Measurements from ENCODE around the gene OR56A1. TPM values are rescaled to one million over a fixed set of nuclear protein-coding genes. Genes with fewer than 3 reads are reported as not detected.

OR56A1 gene
- total RNA-seq, 1 experiment from 2014 or later, result not detected

DNA sequence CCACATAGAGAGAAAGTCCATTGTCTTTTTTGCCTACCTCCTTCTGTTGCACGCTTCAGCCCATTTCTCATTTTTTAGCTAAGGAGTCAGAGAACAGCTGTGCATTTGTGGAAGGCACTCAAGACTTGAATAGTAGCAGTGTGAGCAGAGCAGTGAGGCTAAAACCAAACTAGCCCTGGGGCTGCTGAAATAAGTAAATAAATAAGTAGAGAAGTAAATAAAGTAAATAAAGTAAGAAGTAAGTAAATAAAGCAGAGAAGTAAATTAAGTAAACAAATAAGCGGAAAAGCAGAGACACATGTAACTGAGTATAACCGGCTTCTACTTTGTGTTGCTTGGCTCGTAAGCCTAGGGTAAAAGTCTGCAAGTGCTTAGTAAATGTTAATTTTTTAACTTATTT lies 41.4 kb downstream of the OR56A1 start:
- TF ChIP-seq EZH2 (IDR thresholded peaks at IDR 0.05; ENCODE audit: low read depth), result no peak
- TF ChIP-seq, protein P1, sequence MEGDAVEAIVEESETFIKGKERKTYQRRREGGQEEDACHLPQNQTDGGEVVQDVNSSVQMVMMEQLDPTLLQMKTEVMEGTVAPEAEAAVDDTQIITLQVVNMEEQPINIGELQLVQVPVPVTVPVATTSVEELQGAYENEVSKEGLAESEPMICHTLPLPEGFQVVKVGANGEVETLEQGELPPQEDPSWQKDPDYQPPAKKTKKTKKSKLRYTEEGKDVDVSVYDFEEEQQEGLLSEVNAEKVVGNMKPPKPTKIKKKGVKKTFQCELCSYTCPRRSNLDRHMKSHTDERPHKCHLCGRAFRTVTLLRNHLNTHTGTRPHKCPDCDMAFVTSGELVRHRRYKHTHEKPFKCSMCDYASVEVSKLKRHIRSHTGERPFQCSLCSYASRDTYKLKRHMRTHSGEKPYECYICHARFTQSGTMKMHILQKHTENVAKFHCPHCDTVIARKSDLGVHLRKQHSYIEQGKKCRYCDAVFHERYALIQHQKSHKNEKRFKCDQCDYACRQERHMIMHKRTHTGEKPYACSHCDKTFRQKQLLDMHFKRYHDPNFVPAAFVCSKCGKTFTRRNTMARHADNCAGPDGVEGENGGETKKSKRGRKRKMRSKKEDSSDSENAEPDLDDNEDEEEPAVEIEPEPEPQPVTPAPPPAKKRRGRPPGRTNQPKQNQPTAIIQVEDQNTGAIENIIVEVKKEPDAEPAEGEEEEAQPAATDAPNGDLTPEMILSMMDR (conservative IDR thresholded peaks at IDR 0.05), result no peak
- Histone ChIP-seq H2AFZ (no peak overlapping the region), H3K27me3 (ENCODE audit: insufficient read depth, low read depth) (no peaks in the 10 kb centered on the region), H3K4me1 (replicated peaks; ENCODE audit: insufficient read depth) (no peaks in the 10 kb centered on the region), H3K4me2 (no peak overlapping the region), H3K9me3 (ENCODE audit: insufficient read depth, low read depth) (no peaks in the 10 kb centered on the region), H3K27ac (no peak overlapping the region), H3K36me3 (ENCODE audit: low read depth) (no peaks in the 10 kb centered on the region), H3F3A (ENCODE audit: insufficient read depth, low read depth) (no peaks in the 10 kb centered on the region), H3K9me2 (ENCODE audit: insufficient read depth) (no peaks in the 10 kb centered on the region), H3K4me3 (no peak overlapping the region), H4K20me1 (ENCODE audit: insufficient read depth) (no peaks in the 10 kb centered on the region), H3K79me2 (ENCODE audit: low read depth) (no peaks in the 10 kb centered on the region)
- ChIA-PET CTCF (no interaction called here), POLR2A (ENCODE audit: unreplicated experiment) (no interaction called here)
- intact Hi-C loops (cut with micrococcal nuclease; ENCODE audit: unreplicated experiment), result no loop called here
- no peak for DNase-seq
- BruUV-seq (replicated peaks), result no TSS peak

DNA sequence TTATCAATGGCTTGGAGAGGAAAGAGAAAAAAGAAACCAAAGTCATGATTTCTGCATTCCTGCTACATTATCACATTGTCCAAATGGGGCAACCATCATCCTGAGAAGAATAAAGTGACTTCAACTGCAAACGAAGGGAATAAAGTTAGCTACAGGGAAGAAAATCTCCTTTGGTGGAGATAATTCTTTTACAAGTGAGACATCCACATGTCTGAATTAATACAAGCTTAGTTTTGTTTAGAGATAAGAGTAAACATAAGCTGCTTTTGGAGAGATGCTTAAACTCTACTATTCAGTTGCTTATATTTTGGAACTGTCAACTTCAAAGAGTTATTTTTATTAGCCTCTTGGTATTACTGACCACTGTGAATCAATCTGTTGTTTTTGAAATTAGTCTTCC lies 43.7 kb downstream of the OR56A1 start, which contains the start of gene OR52L1:
Gene OR52L1, minus strand, starts transcription at position 101 of the 400 bp plus-strand sequence. Its CDS starts 55 bp downstream, at position 46.
- Histone ChIP-seq H3K27ac (no peak within 1 kb of the TSS), H3K9me3 (ENCODE audit: insufficient read depth, low read depth) (no peaks in the 10 kb centered on the region), H3F3A (ENCODE audit: insufficient read depth, low read depth) (no peaks in the 10 kb centered on the region), H3K27me3 (ENCODE audit: insufficient read depth, low read depth) (no peaks in the 10 kb centered on the region), H4K20me1 (ENCODE audit: insufficient read depth) (no peaks in the 10 kb centered on the region), H3K36me3 (ENCODE audit: low read depth) (no peaks in the 10 kb centered on the region), H3K4me1 (replicated peaks; ENCODE audit: insufficient read depth) (no peaks in the 10 kb centered on the region), H3K9me2 (ENCODE audit: insufficient read depth) (no peaks in the 10 kb centered on the region), H3K79me2 (ENCODE audit: low read depth) (no peaks in the 10 kb centered on the region), H2AFZ (no peak within 1 kb of the TSS), H3K4me2 (no peak within 1 kb of the TSS), H3K4me3 (no peak within 1 kb of the TSS)
- no TSS peak for BruUV-seq (replicated peaks)
- TF ChIP-seq, protein P1 (conservative IDR thresholded peaks at IDR 0.05), result no peak
- no peak for TF ChIP-seq EZH2 (IDR thresholded peaks at IDR 0.05; ENCODE audit: low read depth)
- intact Hi-C loops (cut with micrococcal nuclease; ENCODE audit: unreplicated experiment), result no loop called here
- CTCF ChIA-PET, result no interaction called here
- DNase-seq, result no peak
- POLR2A ChIA-PET (ENCODE audit: unreplicated experiment), result no interaction called here

DNA sequence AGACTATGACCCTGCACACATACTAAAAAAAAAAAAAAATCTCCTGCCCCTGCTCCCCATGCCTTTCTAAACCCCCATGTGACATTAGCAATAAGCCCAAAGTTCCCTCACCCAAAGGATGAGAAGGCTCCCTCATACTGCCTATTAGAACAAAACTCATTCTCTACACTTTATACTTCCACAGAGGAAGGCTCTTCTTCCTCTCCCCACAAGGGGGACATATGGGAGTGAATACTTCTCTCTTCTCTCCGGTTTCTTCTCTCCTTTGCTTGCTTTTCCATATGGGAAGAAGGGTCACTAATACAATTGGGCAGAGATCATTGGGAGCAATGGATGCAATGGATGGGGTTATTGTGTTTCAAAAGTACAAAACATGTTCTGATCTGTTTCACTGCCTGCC lies 47.1 kb downstream of the OR56A1 start:
- BruUV-seq (replicated peaks), result no TSS peak
- CTCF ChIA-PET, result no interaction called here

More for the DNA sequence above, 47.1 kb downstream of the OR56A1 start:
- no peak overlapping the region for H3K4me3 ChIP-seq
- H2AFZ ChIP-seq, result no peak overlapping the region
- POLR2A ChIA-PET (ENCODE audit: unreplicated experiment), result no interaction called here
- no peaks in the 10 kb centered on the region for H3K27me3 ChIP-seq (ENCODE audit: insufficient read depth, low read depth)
- H3F3A ChIP-seq (ENCODE audit: insufficient read depth, low read depth), result no peaks in the 10 kb centered on the region
- DNase-seq, result no peak
- H3K9me3 ChIP-seq (ENCODE audit: insufficient read depth, low read depth), result no peaks in the 10 kb centered on the region
- no peak overlapping the region for H3K4me2 ChIP-seq
- H3K79me2 ChIP-seq (ENCODE audit: low read depth), result no peaks in the 10 kb centered on the region
- no peak for TF ChIP-seq EZH2 (IDR thresholded peaks at IDR 0.05; ENCODE audit: low read depth)
- TF ChIP-seq, protein P1 (conservative IDR thresholded peaks at IDR 0.05), result no peak
- no peak overlapping the region for H3K27ac ChIP-seq
- H4K20me1 ChIP-seq (ENCODE audit: insufficient read depth), result no peaks in the 10 kb centered on the region
- intact Hi-C loops (cut with micrococcal nuclease; ENCODE audit: unreplicated experiment), result no loop called here
- H3K9me2 ChIP-seq (ENCODE audit: insufficient read depth), result no peaks in the 10 kb centered on the region
- H3K4me1 ChIP-seq (replicated peaks; ENCODE audit: insufficient read depth), result no peaks in the 10 kb centered on the region
- H3K36me3 ChIP-seq (ENCODE audit: low read depth), result no peaks in the 10 kb centered on the region
